HG03521 (cell line): ENCODE data around the gene ARVCF.

Experiments
- ATAC-seq: cut with Tn5 transposase; IDR thresholded peaks from one replicate; pipeline ENCODE4 v1.9.1; 2021; ENCODE audit warnings: mild to moderate bottlenecking, moderate library complexity; ENCODE audit not compliant: unreplicated experiment

The ARVCF gene

DNA sequence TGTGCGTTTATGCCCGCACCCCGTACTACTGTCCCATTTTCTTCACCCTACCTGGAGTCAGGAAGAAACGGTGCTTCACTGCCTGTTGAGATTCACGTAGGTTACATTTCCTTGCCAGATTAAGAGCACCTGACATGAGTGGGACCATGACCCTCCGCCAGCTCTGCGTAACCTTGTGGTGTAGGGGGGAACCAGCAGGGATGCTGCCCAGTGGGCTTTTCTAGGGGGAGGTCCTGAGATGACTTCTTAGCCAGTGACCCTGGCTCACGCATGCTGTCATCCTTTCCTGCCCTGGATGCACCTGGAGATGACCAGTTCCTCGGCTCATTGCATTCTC, 967 bp upstream of the ARVCF start:
- ATAC-seq: no peak

DNA sequence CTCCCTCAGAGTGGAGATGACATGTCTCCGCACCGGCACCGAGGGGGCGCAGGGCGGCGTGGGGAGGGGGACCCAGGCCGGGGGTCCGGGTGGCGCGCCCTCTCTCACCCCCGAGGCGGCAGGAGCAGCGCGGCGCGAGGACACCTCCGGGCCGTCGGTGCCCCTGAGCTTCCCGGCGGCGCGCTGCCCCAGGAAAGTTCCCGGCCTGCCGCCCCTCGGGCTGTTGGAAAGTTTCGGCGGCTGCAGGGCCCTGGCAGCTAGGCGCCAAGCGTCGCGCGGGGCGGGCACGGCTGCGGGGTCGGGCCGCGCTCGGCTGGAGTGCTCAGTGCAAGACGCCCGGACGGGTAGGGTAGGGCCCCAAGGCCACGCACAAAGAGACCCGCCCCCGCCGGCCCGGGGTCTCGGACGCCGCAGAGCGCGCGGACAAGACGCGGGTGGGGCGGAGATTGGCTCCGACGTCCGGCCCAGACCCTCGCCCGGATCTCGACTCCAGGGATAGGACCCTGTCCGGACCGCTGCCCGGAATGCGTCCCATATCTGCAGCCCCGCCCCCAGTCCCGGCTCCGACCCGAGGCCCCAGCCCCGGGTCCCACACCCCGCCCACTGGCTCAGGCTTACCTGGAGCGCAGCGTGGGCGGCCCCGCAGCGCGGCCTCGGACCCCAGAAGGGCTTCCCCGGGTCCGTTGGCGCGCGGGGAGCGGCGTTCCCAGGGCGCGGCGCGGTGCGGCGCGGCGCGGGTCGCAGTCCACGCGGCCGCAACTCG, 471 bp downstream of the ARVCF start:
- no peak for ATAC-seq

DNA sequence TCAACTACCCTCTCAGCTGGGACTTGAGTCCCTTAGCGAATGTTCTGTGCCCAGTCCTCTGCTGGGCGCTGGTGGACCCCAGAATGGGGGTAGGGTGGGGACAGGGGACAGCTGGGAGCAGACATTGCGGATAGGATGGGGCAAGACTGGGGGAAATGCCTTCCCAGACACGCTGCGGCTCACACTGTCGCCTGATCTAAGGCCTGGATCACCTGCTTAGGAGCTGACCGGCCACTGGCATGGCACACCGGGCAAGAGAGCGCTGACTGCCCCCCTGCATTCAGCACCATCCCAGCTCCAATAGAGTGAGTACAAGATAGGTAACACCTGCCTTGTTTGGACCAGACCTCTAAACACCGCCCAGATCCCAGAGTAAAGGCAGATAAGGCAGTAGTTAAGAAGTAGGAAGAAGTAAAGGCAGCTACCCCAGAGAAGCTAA, 1.4 kb downstream of the ARVCF start:
- no peak for ATAC-seq

GRCh38 chr22:20014526-20015186, 2.0 kb downstream of the ARVCF start:
- no peak for ATAC-seq

DNA sequence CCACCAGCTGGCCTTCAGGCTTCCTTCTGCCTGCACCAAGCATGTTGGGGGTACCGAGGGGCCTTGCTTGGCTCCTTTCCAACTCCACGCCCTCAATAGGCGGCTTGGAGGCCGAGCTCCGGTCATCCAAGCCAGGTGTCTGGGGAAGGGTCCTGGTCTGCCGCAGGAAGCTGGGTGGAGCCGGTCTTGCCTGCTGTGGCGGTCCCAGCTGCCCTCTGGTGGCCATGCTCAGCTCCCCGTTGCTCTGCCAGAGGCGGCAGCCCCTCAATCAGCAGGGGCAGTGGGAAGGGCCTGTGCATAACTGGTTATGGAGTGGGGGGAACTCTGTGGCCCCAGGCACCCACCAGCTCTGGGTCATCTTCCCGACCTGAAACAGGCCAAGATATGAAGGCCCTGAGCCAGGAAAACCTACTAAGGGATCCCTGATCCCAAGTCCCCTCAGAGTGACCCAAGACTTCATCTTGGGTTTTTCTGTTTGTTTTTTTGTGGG, 3.2 kb downstream of the ARVCF start:
- ATAC-seq: no peak

GRCh38 chr22:20012741-20013331, 3.8 kb downstream of the ARVCF start:
- ATAC-seq: no peak

- no peak for ATAC-seq
Measured at GRCh38 chr22:20011993-20012740, 4.5 kb downstream of the ARVCF start.

- no peak for ATAC-seq
Measured at GRCh38 chr22:20011123-20011992, 5.3 kb downstream of the ARVCF start.

DNA sequence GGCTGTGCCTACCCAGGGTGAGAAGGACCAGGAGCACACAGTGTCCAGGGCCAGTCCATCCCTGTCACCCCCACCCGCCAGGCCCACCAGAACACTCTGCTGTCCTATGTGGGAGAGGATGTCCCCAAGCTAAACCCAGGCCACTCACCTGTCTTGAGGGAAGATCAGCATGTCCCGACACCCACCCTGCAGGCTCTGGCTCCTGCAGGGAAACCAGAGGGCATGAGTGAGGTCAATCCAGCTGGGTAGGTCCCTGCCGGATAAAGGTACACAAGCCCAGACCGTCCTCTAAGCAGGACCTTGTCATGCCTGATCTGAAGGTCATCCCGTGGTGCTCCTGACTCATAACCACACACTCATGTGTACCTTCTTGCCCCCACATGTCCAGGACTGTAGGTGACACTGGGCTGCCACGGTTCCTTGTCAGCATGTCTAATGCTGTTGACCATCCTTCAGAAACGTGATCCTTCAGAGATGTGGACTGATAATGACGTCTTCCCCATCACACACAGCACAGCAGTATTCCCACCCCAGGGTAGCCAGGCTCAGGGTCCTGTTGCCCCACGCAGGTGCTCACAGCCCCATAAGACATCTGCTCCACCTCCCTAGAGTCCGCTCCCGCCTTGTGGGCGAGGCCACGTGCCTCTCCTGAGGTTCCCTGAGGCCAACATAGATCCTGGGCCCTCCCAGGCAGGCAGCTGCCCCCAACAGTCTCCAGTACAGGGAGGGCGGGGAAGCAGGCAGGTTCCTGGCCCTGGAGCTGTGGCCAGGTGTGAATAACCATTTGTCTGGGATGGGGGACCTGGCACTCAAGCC, 6.1 kb downstream of the ARVCF start:
- no peak for ATAC-seq

DNA sequence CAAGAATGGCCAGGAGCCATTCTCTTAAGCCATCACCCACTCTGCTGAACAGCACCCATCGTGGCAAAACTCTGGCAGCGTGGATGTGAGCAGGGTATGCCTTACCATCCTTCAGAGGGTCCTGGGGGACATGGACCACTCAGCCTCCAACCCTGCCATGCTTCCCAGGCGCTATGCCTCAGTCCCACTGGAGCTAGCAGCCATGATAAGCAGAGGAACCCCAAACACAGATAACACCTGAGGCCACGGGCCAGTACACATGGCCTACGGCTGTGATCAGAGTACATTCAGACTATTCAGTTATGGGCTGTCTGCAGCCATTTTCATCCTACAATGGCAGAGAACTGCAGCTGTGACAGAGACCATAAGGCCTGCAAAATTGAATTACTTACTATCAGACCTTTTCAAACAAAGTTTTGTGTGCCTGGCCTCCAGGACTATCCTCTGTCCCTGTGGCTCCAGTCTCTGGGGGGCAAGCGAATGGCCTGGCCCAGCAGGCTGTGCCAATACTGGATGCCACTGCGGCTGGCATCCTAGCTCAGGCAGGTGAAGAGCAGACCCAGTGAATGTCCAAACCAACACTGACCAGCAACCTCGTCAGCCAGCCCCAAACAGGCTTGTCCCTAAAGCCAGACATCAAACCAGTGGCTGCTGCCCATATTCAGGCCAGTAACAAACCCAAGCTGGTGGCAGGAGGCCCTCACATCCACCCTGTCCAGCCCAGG, 6.9 kb downstream of the ARVCF start:
- ATAC-seq: no peak

DNA sequence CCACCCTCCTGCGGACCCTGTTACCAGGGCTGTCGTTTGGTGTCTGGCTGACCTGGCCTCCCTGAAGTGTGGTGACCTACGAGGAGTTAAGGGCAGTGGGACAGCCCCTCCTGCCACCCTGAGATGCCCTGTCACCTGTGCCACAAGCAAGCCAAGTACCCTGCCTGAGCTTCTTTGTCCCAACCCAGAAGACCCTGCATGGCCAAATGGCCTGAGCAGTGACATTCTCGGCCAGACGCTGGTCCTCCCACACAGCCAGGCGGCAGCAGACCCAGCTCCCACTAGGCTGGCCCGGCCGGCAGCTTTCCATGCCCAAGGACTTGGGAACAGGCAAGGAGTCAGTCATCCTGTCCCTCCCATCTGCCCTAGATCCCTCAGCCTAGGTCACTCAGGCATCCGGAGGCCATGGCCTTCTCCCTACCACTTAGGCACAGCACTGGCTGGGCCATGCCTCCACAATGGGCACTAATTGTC, 7.6 kb downstream of the ARVCF start:
- no peak for ATAC-seq

GRCh38 chr22:20008221-20008995, 8.2 kb downstream of the ARVCF start:
- ATAC-seq: no peak

DNA sequence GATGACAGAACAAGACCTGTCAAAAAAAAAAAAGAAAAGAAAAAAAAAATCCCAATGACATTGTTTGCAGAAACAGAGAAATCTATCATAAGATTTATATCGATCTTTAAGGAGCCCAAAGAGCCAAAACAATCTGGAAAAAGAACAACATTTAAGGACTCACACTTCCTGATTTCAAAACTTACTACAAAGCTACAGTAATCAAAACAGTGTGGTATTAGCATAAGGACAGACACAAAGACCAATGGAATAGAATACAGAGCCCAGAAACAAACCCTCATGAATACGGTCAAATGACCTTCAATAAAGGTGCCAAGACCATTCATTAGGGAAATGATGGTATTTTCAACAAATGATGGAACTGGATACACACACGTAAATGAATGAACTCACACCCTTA, 12.2 kb downstream of the ARVCF start:
- no peak for ATAC-seq

- no peak for ATAC-seq
Measured at GRCh38 chr22:20003304-20003703, 13.3 kb downstream of the ARVCF start.

DNA sequence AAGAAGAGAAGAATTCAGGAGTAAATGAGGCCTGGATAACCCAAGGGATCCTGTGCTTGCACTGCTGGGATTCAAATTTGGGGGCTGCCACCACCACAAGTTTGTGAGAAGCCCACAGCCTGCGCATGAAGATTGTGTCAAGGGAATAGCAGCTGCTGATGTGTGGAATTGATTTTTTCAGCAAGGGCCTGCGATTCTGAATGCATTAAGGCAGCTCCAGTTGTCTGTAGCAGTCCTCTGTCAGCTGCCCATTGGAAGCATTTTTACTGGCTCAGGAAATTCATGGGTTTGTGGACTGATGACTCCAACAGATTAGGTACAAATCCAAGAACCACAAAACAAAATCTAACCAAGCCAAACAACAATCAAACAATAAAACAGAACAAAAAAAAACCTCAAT, 14.0 kb downstream of the ARVCF start:
- no peak for ATAC-seq

DNA sequence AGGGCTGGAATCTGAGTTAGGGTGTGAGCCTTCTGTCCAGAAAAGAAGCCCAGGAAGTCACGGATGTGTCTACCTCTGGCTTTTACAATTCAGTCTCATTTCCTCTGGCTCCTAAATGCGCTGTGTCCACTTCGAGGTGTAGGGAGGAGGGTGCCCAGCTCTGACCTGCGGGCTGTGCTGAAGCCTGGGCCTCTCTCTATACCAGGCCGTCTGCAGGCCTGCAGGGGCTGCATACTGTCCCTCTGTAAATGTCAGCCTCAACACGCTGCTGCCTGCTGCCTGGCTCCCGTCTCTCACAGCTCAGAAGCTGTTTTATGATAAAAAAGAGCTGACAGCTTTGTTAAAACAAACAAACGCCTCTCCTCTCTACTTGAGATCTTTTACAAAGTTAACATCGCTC, 14.5 kb downstream of the ARVCF start:
- no peak for ATAC-seq

DNA sequence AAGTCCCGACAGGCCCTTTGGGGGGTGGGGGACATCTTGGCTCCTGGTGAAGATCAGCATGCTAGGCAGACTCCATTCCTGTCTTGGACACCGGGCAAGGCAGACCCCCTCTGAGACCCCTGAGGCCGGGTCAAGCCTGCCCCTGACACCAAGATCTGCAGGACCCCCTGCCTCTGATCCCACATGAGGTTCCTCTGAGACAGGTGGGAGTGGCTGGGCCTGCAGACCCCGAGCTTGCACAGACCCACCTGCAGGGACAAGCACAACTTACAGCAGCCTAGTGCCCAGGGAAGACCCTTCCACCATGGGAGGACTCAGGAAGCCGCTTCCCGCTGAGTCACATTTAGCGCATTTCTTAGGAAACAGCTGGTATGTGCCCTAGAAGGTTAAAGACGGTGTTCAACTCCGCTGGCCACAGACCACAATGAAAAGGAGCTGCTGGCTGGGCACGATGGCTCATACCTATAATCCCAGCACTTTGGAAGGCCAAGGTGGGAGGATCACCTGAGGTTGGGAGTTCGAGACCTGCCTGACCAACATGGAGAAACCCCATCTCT, 15.5 kb downstream of the ARVCF start:
- ATAC-seq: no peak
